GM12878 (cell line): ENCODE results near the gene RUNX3. TPM values are rescaled to one million over a fixed set of nuclear protein-coding genes. Genes with fewer than 3 reads are reported as not detected.

Experiments used
- ATAC-seq: fragments of 200-7000 bp; cut with Tn5 transposase; 3 replicates; pipeline ENCODE4 v1.9.1; 2020; ENCODE audit warnings: mild to moderate bottlenecking, moderate library complexity
- BruUV-seq: library from RNA; stranded (reverse); fragments of 400-500 nt; replicated peaks from 2 replicates; lab custom pipeline; 2021; lab: Mats Ljungman, UMichigan
- CTCF ChIA-PET: fragments of 300-600 bp; sonication (Branson Sonifier 250); formaldehyde crosslinking; extraction: SDS; loops from one replicate; lab custom pipeline; 2021; ENCODE audit warnings: inconsistent platforms; lab: Yijun Ruan, JAX
- POLR2A ChIA-PET: fragments of 350-600 bp; formaldehyde crosslinking; extraction: SDS; loops from one replicate; lab custom pipeline; 2021; ENCODE audit warnings: inconsistent platforms; lab: Charles Lee
- RAD21 ChIA-PET: fragments of 300-600 bp; sonication (Branson Sonifier 250); formaldehyde crosslinking; loops from one replicate; lab custom pipeline; 2023; ENCODE audit warnings: antibody characterized with exemption; ENCODE audit not compliant: unreplicated experiment; lab: Charles Lee
- SMC1A ChIA-PET: fragments of 300-600 bp; sonication (Branson Sonifier 250); formaldehyde crosslinking; loops from one replicate; lab custom pipeline; 2023; ENCODE audit not compliant: unreplicated experiment, uncharacterized antibody; lab: Charles Lee
- DNase-seq: peaks from one replicate; pipeline ENCODE4 v3.0.0-alpha.2; 2011; ENCODE audit warnings: low read depth, low spot score
- FAIRE-seq: peaks from 3 replicates; lab custom pipeline; 2011; peaks lifted over from hg19 to GRCh38; lab: Jason Lieb, UNC
- H2AFZ ChIP-seq: 2 replicates; pipeline ENCODE4 v1.6.0; 2011; ENCODE audit warnings: low read depth, low read length, control low read depth; ENCODE audit not compliant: control insufficient read depth
- H3K27ac ChIP-seq: 2 replicates; pipeline ENCODE4 v1.5.1; 2011; ENCODE audit warnings: control low read depth; ENCODE audit not compliant: control insufficient read depth, insufficient read depth
- H3K27me3 ChIP-seq, 2 experiments: replicated peaks in 1 of 2; 2 replicates each; pipeline versions ENCODE4 v1.6.0 to v1.6.1; 2011; ENCODE audit warnings: low read length in 1 of 2; ENCODE audit not compliant: control insufficient read depth in 2 of 2, insufficient read depth in 2 of 2
- H3K36me3 ChIP-seq, 2 experiments: 2 replicates each; pipeline ENCODE4 v1.5.1; 2011; ENCODE audit warnings: low read length in 1 of 2; ENCODE audit not compliant: control insufficient read depth in 2 of 2, insufficient read depth in 2 of 2
- H3K4me1 ChIP-seq: 2 replicates; pipeline ENCODE4 v1.6.1; 2011; ENCODE audit warnings: mild to moderate bottlenecking, low read length, moderate library complexity, mixed read lengths; ENCODE audit not compliant: control insufficient read depth, insufficient read depth
- H3K4me2 ChIP-seq: 2 replicates; pipeline ENCODE4 v1.6.0; 2011; ENCODE audit warnings: control low read depth; ENCODE audit not compliant: control insufficient read depth, insufficient read depth
- H3K4me3 ChIP-seq: fragments of 200-600 bp; sonication (generic); 2 replicates; pipeline ENCODE4 v1.5.1; 2016
- H3K79me2 ChIP-seq: 2 replicates; pipeline ENCODE4 v1.6.0; 2011; ENCODE audit warnings: low read length; ENCODE audit not compliant: control insufficient read depth, insufficient read depth
- H3K9ac ChIP-seq: 2 replicates; pipeline ENCODE4 v1.8.0; 2011; ENCODE audit warnings: low read length, control low read depth, mixed read lengths; ENCODE audit not compliant: control insufficient read depth, insufficient read depth
- H3K9me3 ChIP-seq: replicated peaks from 3 replicates; pipeline ENCODE4 v1.5.1; 2011; ENCODE audit warnings: mild to moderate bottlenecking, low read length; ENCODE audit not compliant: control insufficient read depth, insufficient read depth
- H4K20me1 ChIP-seq: 2 replicates; pipeline ENCODE4 v1.6.0; 2011; ENCODE audit not compliant: control insufficient read depth, insufficient read depth
- BCL11A ChIP-seq: IDR thresholded peaks from 2 replicates; pipeline ENCODE4 v1.6.1; 2011; ENCODE audit warnings: low read depth, low read length
- EED ChIP-seq: sonication (generic); IDR thresholded peaks from 2 replicates; pipeline ENCODE4 v1.6.1; 2016; ENCODE audit warnings: antibody characterized with exemption, low read depth
- EP300 ChIP-seq, 2 experiments: fragments of 150-350 bp in 1 of 2; IDR thresholded peaks; 2 replicates each; pipeline ENCODE4 v1.6.1; 2011 to 2012; ENCODE audit warnings: low read depth in 2 of 2, low read length in 2 of 2, borderline replicate concordance in 1 of 2, improper control_type of control experiment in 1 of 2, inconsistent platforms in 1 of 2; ENCODE audit not compliant: control insufficient read depth in 1 of 2
- FOXM1 ChIP-seq: IDR thresholded peaks from 2 replicates; pipeline ENCODE4 v1.6.1; 2012; ENCODE audit warnings: low read depth, mild to moderate bottlenecking, inconsistent platforms, low read length, moderate library complexity
- GATAD2B ChIP-seq: fragments of 450-650 bp; conservative IDR thresholded peaks from 2 replicates; pipeline ENCODE4 v1.6.1; 2017; ENCODE audit warnings: low read depth, mild to moderate bottlenecking, moderate library complexity
- HDGF ChIP-seq: fragments of 450-650 bp; IDR thresholded peaks from 2 replicates; pipeline ENCODE4 v1.6.1; 2016; ENCODE audit warnings: antibody characterized with exemption
- HSF1 ChIP-seq: fragments of 150-350 bp; IDR thresholded peaks from 2 replicates; pipeline ENCODE4 v1.6.1; 2014; ENCODE audit warnings: mild to moderate bottlenecking, low read depth, low read length
- KAT2A ChIP-seq: conservative IDR thresholded peaks from 2 replicates; pipeline ENCODE4 v1.6.1; 2011; ENCODE audit warnings: low read depth, low read length; ENCODE audit not compliant: control insufficient read depth
- LARP7 ChIP-seq: fragments of 450-650 bp; IDR thresholded peaks from 2 replicates; pipeline ENCODE4 v1.6.1; 2017; ENCODE audit warnings: mild to moderate bottlenecking
- MAX ChIP-seq: IDR thresholded peaks from 2 replicates; pipeline ENCODE4 v1.6.1; 2012; ENCODE audit warnings: low read depth, low read length, improper control_type of control experiment
- MEF2B ChIP-seq: fragments of 450-650 bp; IDR thresholded peaks from 2 replicates; pipeline ENCODE4 v1.6.1; 2018; ENCODE audit warnings: mild to moderate bottlenecking, moderate library complexity; ENCODE audit not compliant: partially characterized antibody, poor library complexity, severe bottlenecking
- MYB ChIP-seq: fragments of 150-350 bp; IDR thresholded peaks from 2 replicates; pipeline ENCODE4 v1.6.1; 2014; ENCODE audit warnings: mild to moderate bottlenecking, low read depth, low read length, borderline replicate concordance
- NBN ChIP-seq: fragments of 450-650 bp; IDR thresholded peaks from 2 replicates; pipeline ENCODE4 v1.6.1; 2016
- SP1 ChIP-seq: IDR thresholded peaks from one replicate; pipeline ENCODE4 v1.6.1; 2011; ENCODE audit warnings: low read depth, low read length
- SRF ChIP-seq, 2 experiments: IDR thresholded peaks; 2 replicates each; pipeline ENCODE4 v1.6.1; 2011; ENCODE audit warnings: low read depth in 2 of 2, low read length in 2 of 2, mild to moderate bottlenecking in 1 of 2, moderate library complexity in 1 of 2
- TBL1XR1 ChIP-seq: IDR thresholded peaks from 2 replicates; pipeline ENCODE4 v1.6.1; 2012; ENCODE audit warnings: low read depth, low read length, improper control_type of control experiment
- WGBS: methylation state at CpG from one replicate; pipeline ENCODE4 v1.1.6; 2016; ENCODE audit warnings: low lambda C conversion rate; ENCODE audit not compliant: insufficient replicate concordance, insufficient coverage; ENCODE audit errors: missing lambda C conversion rate; 5-methylcytosine and 5-hydroxymethylcytosine counted together
- in situ Hi-C: fragments of 300-500 bp; cut with MboI; formaldehyde crosslinking; loops from 9 replicates; pipeline ENCODE4 v1.14.3; 2018; ENCODE audit warnings: mixed read lengths
- intact Hi-C: fragments of 100-400 bp; cut with micrococcal nuclease; formaldehyde crosslinking; loops from one replicate; pipeline ENCODE4 v1.14.2; 2022; ENCODE audit not compliant: unreplicated experiment
- polyA plus RNA-seq, 11 experiments: library from polyadenylated mRNA; depleted of rRNA in 4 of 11; unstranded in 6 of 11; stranded (reverse) in 5 of 11; fragments of >200 nt; fragmentation: Nextera tagmentation in 4 of 11; fragmentation: Illumina TruSeq in 1 of 11; extraction: Ambion mirVana in 4 of 11; extraction: Trizol in 1 of 11; gene quantifications; 1 replicate in 1 of 11; 2 replicates in 10 of 11; pipeline versions ENCODE4 v1.2.1 to v1.2.3, GENCODE V29; 2011 to 2016; ENCODE audit warnings: inconsistent platforms in 2 of 11, missing spikeins in 2 of 11, low read depth in 1 of 11
- total RNA-seq, 4 experiments: library from RNA; depleted of rRNA in 3 of 4; stranded (reverse); fragments of >200 nt in 3 of 4; fragmentation: Illumina TruSeq in 1 of 4; extraction: Trizol in 1 of 4; gene quantifications; 2 replicates each; pipeline versions ENCODE4 v1.2.1 to v1.2.3, GENCODE V29; 2013 to 2021
- TF ChIP-seq, protein P1 (sequence below): fragments of 450-650 bp; formaldehyde crosslinking; IDR thresholded peaks from 2 replicates; pipeline ENCODE4 v1.4.0; 2020; ENCODE audit warnings: mild to moderate bottlenecking, moderate library complexity
- TF ChIP-seq, protein P2 (sequence below): IDR thresholded peaks from 2 replicates; pipeline ENCODE4 v1.6.1; 2011; ENCODE audit warnings: low read depth, mild to moderate bottlenecking, low read length, moderate library complexity, borderline replicate concordance; ENCODE audit errors: extremely low read depth

RUNX3 gene
- total and polyA plus RNA-seq, 10 of the 15 experiments (the other 5 are each of a cell fraction or from before 2014, with no cell fraction given): 19.0 to 151 (median 31.4) TPM

DNA sequence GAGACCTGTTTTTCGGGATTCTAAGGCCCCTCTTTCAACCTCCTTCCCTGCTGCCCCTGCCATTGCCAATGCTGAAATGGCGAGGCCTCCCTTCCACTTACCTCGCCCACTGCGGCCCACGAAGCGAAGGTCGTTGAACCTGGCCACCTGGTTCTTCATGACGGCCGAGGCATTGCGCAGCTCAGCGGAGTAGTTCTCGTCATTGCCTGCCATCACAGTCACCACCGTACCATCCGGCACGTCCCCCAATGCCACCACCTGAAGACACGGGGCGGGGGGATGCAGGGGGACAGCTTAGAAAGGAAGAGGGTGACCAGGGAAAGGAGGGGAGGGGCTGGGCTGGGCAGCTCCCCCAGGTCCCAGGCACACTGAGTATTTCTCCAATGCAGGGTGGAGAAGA lies 2.6 kb downstream of the RUNX3 start:
- Histone ChIP-seq H3K36me3 (peaks cover 22 to 26% of the 10 kb centered on the region in 2 experiments), H3K27ac (peak overlapping the region; percentile 89), H2AFZ (no peak overlapping the region), H3K4me1 (peaks cover 53% of the 10 kb centered on the region), H4K20me1 (peaks cover 10% of the 10 kb centered on the region), H3K4me2 (peak overlapping the region; percentile 93), H3K9me3 (no peaks in the 10 kb centered on the region), H3K4me3 (peak overlapping the region; percentile 99), H3K79me2 (peaks cover 98% of the 10 kb centered on the region), H3K9ac (peak overlapping the region; percentile 86), H3K27me3 (no peaks in the 10 kb centered on the region)
- in situ Hi-C loops (no loop called here), intact Hi-C loops (loop anchor here (5.0 to 10.0 kb wide), 2 partner anchors 175 to 277 kb away; no protein-coding TSS in a partner anchor)
- ATAC-seq (no peak), DNase-seq (no peak), FAIRE-seq (no peak)
- ChIA-PET CTCF (interaction anchor here (1.0 to 20.9 kb wide), 14 partner anchors 17 to 215 kb away, joined by 3 to 314 read pairs (median 6); no protein-coding TSS in a partner anchor), POLR2A (interaction anchor here (0.9 to 7.2 kb wide), 20 partner anchors 8 to 512 kb away, joined by 3 to 75 read pairs (median 4); partner anchors contain the start of genes CLIC4 and NIPAL3), SMC1A (interaction anchor here (0.6 to 23.9 kb wide), 17 partner anchors 8 to 109 kb away, joined by 3 to 391 read pairs (median 8); no protein-coding TSS in a partner anchor), RAD21 (interaction anchor here (0.6 to 11.2 kb wide), 17 partner anchors 7 to 936 kb away, joined by 3 to 150 read pairs (median 8); no protein-coding TSS in a partner anchor)
- under 1% methylated on average over 17 of the region's 17 CpGs for WGBS
- BruUV-seq: no TSS peak
- TF ChIP-seq EP300 (IDR thresholded peaks at IDR 0.05; ENCODE audit: borderline replicate concordance in 1 of 2, control insufficient read depth in 1 of 2, low read depth in 2 of 2, low read length in 2 of 2) (no peak), EED (no peak), FOXM1 (no peak), MEF2B (no peak), HSF1 (no peak), KAT2A (no peak), GATAD2B (no peak), SP1 (no peak), SRF (IDR thresholded peaks at IDR 0.05; ENCODE audit: low read depth in 2 of 2, low read length in 2 of 2) (no peak), HDGF (0 out of 2 replicates have a peak, but pooled peaks have one; percentile 27), BCL11A (no peak), MAX (peak; percentile 22; the same call in 1 of the 2 replicates), LARP7 (peak; percentile 25; the same call in 1 of the 2 replicates), NBN (no peak), TBL1XR1 (no peak), MYB (no peak)
- TF ChIP-seq, protein P1, sequence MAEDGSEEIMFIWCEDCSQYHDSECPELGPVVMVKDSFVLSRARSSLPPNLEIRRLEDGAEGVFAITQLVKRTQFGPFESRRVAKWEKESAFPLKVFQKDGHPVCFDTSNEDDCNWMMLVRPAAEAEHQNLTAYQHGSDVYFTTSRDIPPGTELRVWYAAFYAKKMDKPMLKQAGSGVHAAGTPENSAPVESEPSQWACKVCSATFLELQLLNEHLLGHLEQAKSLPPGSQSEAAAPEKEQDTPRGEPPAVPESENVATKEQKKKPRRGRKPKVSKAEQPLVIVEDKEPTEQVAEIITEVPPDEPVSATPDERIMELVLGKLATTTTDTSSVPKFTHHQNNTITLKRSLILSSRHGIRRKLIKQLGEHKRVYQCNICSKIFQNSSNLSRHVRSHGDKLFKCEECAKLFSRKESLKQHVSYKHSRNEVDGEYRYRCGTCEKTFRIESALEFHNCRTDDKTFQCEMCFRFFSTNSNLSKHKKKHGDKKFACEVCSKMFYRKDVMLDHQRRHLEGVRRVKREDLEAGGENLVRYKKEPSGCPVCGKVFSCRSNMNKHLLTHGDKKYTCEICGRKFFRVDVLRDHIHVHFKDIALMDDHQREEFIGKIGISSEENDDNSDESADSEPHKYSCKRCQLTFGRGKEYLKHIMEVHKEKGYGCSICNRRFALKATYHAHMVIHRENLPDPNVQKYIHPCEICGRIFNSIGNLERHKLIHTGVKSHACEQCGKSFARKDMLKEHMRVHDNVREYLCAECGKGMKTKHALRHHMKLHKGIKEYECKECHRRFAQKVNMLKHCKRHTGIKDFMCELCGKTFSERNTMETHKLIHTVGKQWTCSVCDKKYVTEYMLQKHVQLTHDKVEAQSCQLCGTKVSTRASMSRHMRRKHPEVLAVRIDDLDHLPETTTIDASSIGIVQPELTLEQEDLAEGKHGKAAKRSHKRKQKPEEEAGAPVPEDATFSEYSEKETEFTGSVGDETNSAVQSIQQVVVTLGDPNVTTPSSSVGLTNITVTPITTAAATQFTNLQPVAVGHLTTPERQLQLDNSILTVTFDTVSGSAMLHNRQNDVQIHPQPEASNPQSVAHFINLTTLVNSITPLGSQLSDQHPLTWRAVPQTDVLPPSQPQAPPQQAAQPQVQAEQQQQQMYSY (CRISPR knock-in tag): no peak
- TF ChIP-seq, protein P2, sequence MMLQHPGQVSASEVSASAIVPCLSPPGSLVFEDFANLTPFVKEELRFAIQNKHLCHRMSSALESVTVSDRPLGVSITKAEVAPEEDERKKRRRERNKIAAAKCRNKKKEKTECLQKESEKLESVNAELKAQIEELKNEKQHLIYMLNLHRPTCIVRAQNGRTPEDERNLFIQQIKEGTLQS: no peak
